RPMI7951 (cell line): ENCODE data around the gene PKN3. TPM values are rescaled to one million over a fixed set of nuclear protein-coding genes. Genes with fewer than 3 reads are reported as not detected.
A peak's percentile ranks its signal among the peaks of the same experiment; 100 is the strongest.
"Not testable (repeated sequence)": the region's sequence is repeated elsewhere in the genome, so short reads cannot be mapped to it uniquely, and the experiment has no call there.

Experiments used
- DNase-seq: peaks from one replicate; pipeline ENCODE4 v3.0.0-alpha.2; 2012; ENCODE audit warnings: low read depth
- total RNA-seq: library from RNA; depleted of rRNA; stranded (reverse); fragments of >200 nt; shearing (Covaris generic); gene quantifications from 2 replicates; pipeline ENCODE4 v1.2.3, GENCODE V29; 2014

Gene PKN3
- total RNA-seq, 1 experiment from 2014 or later, result 6.6 TPM

DNA sequence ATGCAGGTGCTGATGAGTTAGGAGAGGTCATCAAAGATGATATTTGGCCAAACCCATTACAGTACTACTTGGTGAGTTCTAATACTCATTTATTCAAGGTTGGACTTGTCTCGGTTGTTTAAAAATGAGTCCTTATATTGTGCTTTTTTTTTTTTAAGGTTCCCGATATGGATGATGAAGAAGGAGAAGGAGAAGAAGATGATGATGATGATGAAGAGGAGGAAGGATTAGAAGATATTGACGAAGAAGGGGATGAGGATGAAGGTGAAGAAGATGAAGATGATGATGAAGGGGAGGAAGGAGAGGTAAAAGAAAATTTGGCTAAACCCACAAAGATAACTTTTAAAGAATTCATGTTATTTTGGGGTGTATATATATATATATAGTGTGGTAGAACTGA lies 8.6 kb upstream of the PKN3 start:
- not testable (repeated sequence) for DNase-seq

DNA sequence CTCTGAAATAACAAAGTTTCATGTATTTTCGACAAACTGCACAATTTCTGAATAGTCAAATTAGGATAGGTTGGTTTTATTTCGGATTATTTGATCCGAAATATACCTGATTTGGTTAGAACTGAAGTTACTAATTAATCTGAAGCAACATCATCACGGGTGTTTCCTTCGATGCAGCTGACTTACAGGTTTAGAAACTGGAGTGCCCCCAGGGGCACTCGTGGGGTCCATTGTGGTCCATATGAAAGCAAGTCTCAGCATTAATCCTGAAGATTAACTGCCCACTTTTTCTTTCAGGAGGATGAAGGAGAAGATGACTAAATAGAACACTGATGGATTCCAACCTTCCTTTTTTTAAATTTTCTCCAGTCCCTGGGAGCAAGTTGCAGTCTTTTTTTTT lies 8.0 kb upstream of the PKN3 start:
- no peak for DNase-seq

DNA sequence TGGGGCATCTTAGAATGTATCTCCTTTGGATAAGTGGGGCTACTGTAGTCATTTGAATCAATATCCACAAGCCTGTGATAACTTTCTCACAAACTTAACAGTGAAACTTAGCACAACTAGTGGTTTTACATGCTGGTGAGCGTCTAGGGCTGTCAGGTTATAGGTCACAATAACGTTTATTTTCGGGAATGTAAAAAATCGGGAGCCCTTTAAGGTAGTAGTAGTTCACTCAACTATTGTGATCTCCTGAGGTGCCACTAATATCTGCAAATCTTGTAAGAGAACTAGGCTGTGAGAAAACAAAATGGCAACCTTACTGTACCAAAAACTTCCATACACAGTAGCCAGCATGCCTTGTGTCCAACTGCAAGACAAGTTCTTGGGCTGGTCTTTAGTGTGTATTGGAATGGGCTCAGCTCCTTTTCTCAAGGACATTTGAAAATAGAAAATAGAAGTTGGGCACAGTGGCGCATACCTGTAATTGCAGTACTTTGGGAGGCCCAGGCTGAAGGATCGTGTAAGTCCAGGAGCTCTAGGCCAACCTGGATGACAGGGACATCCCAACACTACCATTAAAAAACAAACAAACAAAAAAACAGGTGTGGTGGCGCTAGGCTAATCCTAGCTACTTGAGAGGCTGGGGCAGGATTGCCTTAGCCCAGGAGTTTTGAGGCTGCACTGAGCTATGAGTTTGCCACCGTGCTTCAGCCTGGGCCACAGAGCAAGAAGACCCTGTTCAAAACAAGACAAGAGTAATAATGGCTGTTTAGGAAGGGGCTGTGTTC lies 5.2 kb upstream of the PKN3 start:
- no peak for DNase-seq

DNA sequence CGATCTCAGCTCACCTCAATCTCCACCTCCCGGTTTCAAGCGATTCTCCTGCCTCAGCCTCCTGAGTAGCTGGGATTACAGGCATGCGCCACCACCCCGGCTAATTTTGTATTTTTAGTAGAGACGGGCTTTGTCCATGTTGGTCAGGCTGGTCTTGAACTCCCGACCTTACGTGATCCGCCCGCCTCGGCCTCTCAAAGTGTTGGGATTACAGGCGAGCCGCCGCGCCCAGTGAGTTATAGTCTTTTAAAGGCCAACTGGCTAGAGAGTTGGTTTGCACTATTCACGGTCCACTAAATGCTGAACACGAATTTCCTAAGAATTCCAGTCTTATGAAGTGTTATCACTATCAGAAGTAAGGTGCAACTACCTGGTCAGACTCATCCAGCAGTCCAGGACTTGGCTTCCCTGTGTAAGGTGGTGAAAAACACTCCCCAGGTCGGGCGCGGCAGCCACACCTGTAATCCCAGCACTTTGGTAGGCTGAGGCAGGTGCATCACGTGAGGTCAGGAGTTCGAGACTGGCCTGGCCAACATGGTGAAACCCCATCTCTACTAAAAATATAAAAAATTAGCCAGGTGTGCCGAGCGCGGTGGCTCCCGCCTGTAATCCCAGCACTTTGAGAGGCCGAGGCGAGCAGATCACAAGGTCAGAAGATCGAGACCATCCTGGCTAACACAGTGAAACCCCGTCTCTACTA lies 3.1 kb upstream of the PKN3 start:
- not testable (repeated sequence) for DNase-seq

DNA sequence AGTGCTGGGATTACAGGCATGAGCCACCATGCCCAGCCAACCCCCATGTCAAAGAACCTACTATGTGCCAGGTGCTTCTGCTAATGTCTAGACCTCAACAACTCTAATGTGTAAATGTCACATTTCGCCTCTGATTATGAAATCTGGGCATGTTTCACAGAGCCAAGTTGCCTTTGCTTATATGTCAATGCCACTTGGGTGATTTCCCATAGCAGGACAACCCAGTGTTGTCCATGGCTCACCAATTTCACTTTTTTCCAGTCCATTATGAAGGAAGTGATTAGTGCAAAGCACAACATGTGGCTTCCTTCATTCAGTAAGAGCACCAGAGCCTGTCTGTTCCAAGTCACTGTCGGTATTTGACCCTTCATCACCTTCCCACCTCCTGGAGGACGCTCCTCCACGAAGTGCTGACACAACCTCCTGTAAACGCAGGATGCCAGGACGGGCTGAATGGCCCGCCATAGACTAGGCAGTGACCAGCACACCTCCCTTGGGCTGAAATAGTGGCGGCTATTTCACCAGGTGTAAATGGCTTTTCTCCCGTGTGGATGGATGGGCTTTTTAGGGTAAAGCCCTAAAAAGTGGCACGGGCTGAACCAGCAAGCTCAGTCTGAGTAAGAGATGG lies 962 bp upstream of the PKN3 start:
- no peak for DNase-seq

DNA sequence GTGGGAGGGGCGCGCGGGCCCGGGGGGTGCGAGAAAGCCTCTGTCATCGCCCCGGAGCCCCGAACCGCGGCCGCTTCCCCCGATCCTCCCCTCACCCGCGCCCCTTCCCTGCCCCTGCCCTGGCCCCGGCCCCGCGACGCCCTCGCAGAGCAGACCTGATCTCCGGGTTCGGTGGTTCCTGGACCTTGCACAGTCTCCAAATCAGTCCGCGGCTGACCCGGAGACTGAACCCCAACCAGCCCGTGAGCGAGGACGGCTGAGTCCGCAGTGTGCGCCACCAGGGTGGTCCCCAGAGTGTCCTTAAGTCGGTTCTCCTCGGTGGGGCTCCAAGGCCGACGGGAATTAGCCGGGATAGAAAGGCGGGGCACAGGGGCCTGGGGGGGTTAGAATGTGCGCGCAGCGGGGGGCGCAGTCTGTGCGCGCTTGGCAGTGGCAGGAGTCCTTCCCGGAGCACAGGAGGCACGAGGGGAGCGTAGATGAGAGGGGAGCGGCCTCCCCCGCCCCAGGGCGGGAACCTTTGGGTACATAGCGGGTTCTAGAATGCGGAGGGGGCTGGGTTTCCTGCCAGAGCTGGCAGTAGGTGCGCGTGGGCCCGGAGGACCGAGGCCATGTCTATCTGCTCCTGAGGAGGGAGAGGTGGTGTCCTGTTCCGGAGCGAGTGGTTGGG lies 779 bp downstream of the PKN3 start:
- peak; percentile 26 for DNase-seq

DNA sequence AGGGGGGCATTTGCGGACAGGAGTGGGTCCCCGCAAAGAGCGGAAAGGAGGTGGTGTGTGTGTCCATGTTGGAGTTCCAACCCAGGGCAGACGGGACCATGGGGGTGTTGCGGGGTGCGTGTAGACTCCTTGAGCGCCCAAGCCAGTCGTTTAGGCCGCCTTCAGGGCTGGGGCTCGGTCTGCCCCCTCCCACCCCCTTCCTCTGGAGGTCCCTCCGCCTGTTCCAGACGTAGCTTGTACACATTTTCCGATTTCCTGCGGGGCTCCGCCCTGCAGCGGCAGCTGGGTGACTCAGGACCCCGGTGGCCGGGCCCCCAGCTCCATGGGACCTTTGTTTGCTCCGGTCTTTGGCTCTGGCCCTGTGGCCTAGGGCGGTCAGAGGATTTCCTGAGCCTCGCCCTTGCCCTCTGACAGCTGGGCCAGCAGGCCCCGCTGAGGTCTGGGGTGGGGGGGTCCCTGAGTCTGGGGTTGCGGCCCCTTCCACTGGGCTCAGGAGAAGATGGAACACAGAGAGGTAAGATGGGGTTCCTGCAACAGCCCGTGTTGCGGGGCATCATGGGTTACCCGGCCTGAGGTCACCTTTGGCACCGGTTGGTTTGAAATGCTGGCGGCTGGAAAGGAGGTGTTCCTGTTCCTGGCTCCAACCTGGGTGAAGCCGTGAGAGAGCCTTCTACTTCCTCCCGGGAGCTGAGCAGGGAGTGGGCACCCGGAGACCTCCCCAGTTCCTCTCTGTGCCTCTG lies 1.5 kb downstream of the PKN3 start:
- no peak for DNase-seq

DNA sequence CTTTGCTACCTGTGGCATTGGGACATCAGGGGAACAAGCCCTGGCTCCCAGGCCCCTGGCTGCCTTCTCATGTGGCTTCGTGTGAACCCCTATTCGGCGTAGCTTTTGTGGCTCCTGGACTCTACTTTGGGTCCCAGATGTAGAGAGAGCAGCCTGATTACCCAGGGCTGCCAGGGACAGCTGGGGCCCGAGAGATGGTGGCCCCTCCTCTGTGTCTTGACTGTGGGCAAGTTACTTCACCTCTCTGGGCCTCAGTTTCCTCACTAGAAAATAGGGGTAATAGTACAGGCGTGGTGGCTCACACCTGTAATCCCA lies 2.0 kb downstream of the PKN3 start:
- no peak for DNase-seq

DNA sequence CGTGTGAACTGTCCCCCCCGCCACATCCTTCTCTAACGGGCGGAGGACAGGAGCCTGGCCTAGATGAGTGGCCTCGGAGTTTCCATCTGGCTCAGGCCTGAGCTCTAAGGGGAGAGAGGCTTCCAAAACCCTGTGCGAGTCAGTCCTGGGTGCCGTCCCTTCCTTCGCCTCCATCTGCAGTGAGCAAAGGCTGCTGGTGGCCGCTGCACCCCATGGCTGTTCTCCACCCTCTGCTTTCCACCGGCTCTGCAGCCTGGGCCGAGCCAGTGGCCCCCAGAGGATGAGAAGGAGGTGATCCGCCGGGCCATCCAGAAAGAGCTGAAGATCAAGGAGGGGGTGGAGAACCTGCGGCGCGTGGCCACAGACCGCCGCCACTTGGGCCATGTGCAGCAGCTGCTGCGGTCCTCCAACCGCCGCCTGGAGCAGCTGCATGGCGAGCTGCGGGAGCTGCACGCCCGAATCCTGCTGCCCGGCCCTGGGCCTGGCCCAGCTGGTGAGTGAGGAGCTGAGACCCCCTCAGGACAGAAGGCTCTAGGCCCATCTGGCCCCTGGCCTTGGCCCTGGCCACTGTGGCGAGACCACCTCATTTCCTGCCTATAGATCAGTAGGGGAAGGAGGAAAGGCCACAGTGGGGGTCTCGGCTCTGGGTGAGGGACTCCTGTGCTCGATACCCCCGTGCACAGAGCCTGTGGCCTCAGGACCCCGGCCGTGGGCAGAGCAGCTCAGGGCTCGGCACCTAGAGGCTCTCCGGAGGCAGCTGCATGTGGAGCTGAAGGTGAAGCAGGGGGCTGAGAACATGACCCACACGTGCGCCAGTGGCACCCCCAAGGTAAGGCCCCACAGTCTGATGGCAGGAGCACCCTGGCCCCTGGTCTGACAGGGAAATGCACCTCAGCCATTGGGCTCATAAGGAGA lies 3.0 kb downstream of the PKN3 start:
- no peak for DNase-seq

DNA sequence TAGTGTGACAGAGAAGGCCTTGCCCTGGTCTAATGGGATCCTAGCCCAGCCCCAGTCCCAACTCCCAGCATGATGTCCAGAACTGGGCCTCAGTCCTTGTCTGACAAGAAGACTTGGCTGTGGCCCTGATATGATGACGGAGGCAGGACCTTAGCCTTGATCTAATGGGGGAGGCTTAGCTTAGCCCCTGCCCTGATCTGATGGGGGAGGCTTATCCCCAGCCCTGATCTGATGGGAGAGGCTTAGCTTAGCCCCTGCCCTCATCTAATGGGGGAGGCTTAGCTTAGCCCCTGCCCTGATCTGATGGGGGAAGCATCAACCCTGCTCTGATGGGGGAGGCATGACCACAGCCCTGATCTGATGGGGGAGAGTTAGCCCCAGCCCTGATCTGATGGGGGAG lies 3.7 kb downstream of the PKN3 start:
- no peak for DNase-seq

DNA sequence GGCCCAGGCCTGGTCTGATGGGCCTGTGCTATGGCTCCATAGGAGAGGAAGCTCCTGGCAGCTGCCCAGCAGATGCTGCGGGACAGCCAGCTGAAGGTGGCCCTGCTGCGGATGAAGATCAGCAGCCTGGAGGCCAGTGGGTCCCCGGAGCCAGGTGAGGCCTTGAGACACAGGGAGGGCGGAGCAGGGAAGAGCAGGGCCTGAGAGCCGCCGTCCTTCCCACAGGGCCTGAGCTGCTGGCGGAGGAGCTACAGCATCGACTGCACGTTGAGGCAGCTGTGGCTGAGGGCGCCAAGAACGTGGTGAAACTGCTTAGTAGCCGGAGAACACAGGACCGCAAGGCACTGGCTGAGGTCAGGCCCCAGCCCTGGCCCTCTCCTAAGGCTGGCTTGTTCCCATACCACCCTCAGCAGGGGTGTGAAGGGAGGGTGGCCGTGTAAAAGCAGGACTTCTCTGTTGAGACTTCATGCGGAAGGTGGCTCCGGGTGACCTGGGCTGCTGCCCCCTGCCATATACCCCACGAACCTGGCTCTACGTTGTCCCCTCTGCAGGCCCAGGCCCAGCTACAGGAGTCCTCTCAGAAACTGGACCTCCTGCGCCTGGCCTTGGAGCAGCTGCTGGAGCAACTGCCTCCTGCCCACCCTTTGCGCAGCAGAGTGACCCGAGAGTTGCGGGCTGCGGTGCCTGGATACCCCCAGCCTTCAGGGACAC lies 4.5 kb downstream of the PKN3 start:
- DNase-seq, result no peak

DNA sequence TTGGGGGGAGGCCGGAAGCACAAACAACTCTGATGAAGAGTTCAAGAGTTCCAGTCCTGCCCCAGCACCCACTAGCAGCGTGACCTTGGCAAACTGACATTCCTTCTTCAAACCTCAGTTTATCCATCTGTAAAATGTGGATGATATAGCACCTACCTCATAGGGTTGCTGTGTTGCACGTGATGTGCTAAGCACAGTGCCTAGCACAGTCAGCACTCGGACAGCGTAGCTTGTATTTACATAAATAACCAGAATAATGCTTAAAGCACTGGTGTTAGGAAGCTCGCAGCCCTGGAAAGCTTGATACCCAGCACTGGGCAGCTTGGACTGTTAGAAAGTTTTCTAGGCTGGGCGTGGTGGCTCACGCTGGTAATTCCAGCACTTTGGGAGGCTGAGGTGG lies 5.1 kb downstream of the PKN3 start:
- no peak for DNase-seq

DNA sequence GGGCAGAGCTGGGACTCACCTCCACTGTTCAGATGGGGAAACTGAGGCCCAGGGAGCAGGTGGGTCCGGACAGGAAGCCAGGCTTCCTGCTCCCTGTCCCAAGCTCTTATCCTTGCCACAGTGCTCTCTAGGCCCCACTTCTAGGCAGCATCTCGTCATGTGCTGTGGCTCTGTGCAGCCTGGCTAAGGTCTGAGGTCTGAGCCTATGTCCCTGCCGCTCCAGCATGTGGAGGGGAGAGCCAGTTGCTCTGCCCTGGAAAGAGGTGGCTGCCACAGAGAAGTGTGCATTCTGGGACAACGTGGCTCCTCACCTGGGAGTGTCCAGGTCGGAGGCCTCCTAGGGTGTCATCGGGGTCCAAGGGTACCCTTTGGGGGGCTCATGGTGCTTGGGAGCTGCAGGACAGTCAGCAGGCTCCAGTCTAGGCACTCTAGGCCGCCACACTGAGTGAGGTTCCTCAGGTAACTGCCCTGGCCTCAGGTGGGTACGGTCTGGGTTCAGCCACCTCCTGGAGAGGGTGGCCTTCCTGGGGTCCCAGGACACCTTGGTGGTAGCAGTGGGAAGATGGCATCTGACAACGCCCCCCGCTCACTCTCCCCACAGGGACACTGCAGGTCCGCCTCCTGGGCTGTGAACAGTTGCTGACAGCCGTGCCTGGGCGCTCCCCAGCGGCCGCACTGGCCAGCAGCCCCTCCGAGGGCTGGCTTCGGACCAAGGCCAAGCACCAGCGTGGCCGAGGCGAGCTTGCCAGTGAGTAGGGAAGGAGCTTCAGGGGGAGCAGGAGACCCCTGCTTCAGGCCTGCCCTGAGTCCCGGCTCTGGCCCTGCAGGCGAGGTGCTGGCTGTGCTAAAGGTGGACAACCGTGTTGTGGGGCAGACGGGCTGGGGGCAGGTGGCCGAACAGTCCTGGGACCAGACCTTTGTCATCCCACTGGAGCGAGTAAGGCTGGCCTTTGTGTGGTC lies 10.4 kb downstream of the PKN3 start:
- DNase-seq, result no peak

DNA sequence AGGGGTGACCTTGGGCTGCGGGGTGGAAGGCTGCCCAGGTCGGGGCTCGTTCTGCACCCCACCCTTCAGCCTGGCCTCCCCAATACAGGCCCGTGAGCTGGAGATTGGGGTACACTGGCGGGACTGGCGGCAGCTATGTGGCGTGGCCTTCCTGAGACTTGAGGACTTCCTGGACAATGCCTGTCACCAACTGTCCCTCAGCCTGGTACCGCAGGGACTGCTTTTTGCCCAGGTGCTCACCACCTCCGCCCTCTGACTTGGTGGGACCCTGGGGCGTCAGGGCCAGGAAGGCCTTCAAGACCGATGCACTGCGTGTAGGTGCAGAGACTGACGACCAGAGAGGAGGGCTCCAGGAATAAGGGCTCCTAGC lies 11.1 kb downstream of the PKN3 start:
- DNase-seq, result no peak

DNA sequence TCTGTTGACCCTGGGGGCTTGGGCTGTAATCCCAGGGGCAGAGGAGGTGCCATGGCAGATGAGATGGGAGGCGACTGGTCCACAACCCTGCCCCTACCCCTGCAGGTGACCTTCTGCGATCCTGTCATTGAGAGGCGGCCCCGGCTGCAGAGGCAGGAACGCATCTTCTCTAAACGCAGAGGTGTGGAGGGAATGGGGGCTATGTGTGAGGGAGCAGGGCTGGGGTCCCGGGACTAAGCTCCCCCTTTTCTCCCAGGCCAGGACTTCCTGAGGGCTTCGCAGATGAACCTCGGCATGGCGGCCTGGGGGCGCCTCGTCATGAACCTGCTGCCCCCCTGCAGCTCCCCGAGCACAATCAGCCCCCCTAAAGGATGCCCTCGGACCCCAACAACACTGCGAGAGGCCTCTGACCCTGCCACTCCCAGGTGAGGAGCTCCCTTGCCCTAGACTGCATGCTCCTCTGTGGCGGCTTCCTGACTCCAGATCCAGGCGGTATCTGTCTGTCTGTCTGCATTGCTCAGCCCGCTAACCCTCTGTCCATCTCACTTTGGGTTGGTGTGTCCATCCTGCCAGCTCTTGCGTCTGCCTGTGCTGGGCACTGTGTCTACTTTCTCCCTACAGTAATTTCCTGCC lies 11.8 kb downstream of the PKN3 start:
- DNase-seq, result no peak

DNA sequence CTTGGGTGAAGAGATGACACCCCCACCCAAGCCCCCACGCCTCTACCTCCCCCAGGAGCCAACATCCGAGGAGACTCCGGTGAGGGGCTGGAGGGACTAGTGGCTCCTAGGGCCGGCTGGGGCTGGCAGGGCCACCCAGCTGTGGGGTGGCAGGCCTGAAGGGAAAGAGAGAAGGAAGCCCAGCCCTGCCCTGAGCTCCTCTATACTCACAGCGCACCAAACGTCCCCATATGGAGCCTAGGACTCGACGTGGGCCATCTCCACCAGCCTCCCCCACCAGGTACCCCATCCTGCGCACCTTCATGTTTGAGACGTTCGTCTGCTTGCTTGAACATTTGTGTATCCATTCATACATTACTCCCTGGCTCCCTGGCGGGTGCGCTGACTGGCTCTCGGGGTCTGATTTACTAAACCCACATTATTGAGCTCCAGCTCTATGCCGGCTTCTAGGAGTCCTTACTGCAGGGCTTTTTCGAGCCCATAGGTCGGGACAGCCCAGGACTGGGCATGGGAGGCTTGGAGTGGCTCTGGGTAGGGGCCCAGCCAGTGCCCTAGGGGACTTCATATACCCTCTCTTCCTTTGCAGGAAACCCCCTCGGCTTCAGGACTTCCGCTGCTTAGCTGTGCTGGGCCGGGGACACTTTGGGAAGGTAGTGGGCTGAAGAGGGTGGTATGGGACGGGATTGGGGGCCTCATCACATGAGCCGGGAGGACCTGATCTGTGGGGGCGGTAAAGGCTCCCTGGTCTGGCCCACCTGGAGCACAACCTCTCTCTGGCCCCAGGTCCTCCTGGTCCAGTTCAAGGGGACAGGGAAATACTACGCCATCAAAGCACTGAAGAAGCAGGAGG lies 12.5 kb downstream of the PKN3 start:
- DNase-seq, result no peak

DNA sequence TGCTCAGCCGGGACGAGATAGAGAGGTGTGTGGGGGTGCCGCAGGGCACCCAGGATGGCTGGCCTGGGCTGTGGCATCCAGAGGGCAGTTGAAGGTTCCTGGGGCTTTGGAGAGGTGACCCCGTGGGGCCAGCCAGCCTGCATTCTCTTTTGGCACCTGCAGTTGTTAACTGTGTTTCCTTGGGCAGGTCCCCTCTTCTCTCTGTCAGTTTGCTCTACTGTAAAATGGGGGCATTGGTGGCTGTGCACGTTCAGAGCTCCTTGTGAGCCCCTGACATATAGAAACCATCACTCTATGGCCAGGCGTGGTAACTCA lies 13.1 kb downstream of the PKN3 start:
- DNase-seq, result no peak
